HCT116 (cell line): ENCODE results near the gene ZC3H12C. TPM values are rescaled to one million over a fixed set of nuclear protein-coding genes. Genes with fewer than 3 reads are reported as not detected.

Experiments used
- ATAC-seq: fragments of 200-7000 bp; cut with Tn5 transposase; 2 replicates; pipeline ENCODE4 v1.9.1; 2020; ENCODE audit warnings: mild to moderate bottlenecking, moderate library complexity
- BruUV-seq: library from RNA; stranded (reverse); fragments of 400-500 nt; replicated peaks from 2 replicates; lab custom pipeline; 2021; lab: Mats Ljungman, UMichigan
- CTCF ChIA-PET: fragments of 300-600 bp; sonication (Branson Sonifier 250); formaldehyde crosslinking; loops from one replicate; lab custom pipeline; 2021; ENCODE audit warnings: antibody characterized with exemption; lab: Charles Lee
- POLR2A ChIA-PET: fragments of 300-600, 350-600 bp; sonication (Branson Sonifier 250); formaldehyde crosslinking; loops from one replicate; lab custom pipeline; 2021; ENCODE audit warnings: antibody characterized with exemption; lab: Charles Lee
- RAD21 ChIA-PET, 2 experiments: fragments of 300-600 bp; sonication (Branson Sonifier 250); formaldehyde crosslinking; loops; one replicate each; lab custom pipeline; 2023; ENCODE audit warnings: low total read pairs in 2 of 2; ENCODE audit not compliant: uncharacterized antibody in 2 of 2, unreplicated experiment in 2 of 2, low non-redundant PET in 1 of 2; lab: Charles Lee
- DNase-seq: peaks from one replicate; pipeline ENCODE4 v3.0.0-alpha.2; 2010; ENCODE audit warnings: low read depth, low spot score
- H2AFZ ChIP-seq: fragments of 200-600 bp; shearing (Covaris generic), sonication (generic); 2 replicates; pipeline ENCODE4 v1.6.1; 2017; ENCODE audit warnings: low read depth, mixed run types, mixed read lengths, antibody characterized with exemption, low read length; ENCODE audit not compliant: poor library complexity, severe bottlenecking
- H3K27ac ChIP-seq: 2 replicates; pipeline ENCODE4 v1.5.1; 2012; ENCODE audit warnings: low read depth, low read length
- H3K27me3 ChIP-seq: fragments of 200-600 bp; sonication (generic); 2 replicates; pipeline ENCODE4 v1.6.1; 2016; ENCODE audit warnings: mixed run types, low read length, mixed read lengths; ENCODE audit not compliant: insufficient read depth
- H3K36me3 ChIP-seq, 2 experiments: fragments of 200-500 bp in 1 of 2; fragments of 200-600 bp in 1 of 2; sonication (Bioruptor generic) in 1 of 2; sonication (generic) in 1 of 2; 2 replicates each; pipeline versions ENCODE4 v1.5.1 to v1.6.1; 2014 to 2016; ENCODE audit warnings: low read length in 2 of 2, inconsistent platforms in 1 of 2, mixed read lengths in 1 of 2, mixed run types in 1 of 2; ENCODE audit not compliant: insufficient read depth in 2 of 2, control insufficient read depth in 1 of 2
- H3K4me1 ChIP-seq, 2 experiments: fragments of 200-600 bp in 1 of 2; sonication (generic) in 1 of 2; 2 replicates each; pipeline versions ENCODE4 v1.5.1 to v1.6.1; 2012 to 2017; ENCODE audit warnings: low read length in 2 of 2, inconsistent platforms in 1 of 2, mild to moderate bottlenecking in 1 of 2, mixed read lengths in 1 of 2, mixed run types in 1 of 2, moderate library complexity in 1 of 2; ENCODE audit not compliant: insufficient read depth in 2 of 2, control insufficient read depth in 1 of 2
- H3K4me2 ChIP-seq: fragments of 200-600 bp; sonication (generic); 2 replicates; pipeline ENCODE4 v1.6.1; 2017; ENCODE audit warnings: mixed run types, low read length, mixed read lengths
- H3K4me3 ChIP-seq, 2 experiments: fragments of 200-600 bp in 1 of 2; sonication (generic) in 1 of 2; replicated peaks in 1 of 2; 2 replicates each; pipeline ENCODE4 v1.5.1; 2011 to 2016; ENCODE audit warnings: low read length in 2 of 2, control low read depth in 1 of 2, low read depth in 1 of 2, mild to moderate bottlenecking in 1 of 2, mixed read lengths in 1 of 2, mixed run types in 1 of 2
- H3K79me2 ChIP-seq: fragments of 200-600 bp; sonication (generic); 2 replicates; pipeline ENCODE4 v1.6.1; 2017; ENCODE audit warnings: mild to moderate bottlenecking, mixed run types, low read length, moderate library complexity, mixed read lengths; ENCODE audit not compliant: insufficient read depth
- H3K9ac ChIP-seq: fragments of 200-600 bp; sonication (generic); 2 replicates; pipeline ENCODE4 v1.6.1; 2016; ENCODE audit warnings: low read length, mixed read lengths
- H3K9me2 ChIP-seq: fragments of 200-600 bp; sonication (generic), shearing (Covaris generic); 2 replicates; pipeline ENCODE4 v1.6.1; 2017; ENCODE audit warnings: mixed run types, mild to moderate bottlenecking, moderate library complexity; ENCODE audit not compliant: insufficient read depth
- H3K9me3 ChIP-seq, 2 experiments: fragments of 200-500 bp in 1 of 2; fragments of 200-600 bp in 1 of 2; sonication (Bioruptor generic) in 1 of 2; sonication (generic) in 1 of 2; 2 replicates each; pipeline ENCODE4 v1.6.1; 2014 to 2017; ENCODE audit warnings: low read length in 2 of 2, mixed read lengths in 2 of 2, inconsistent platforms in 1 of 2, low read depth in 1 of 2, mild to moderate bottlenecking in 1 of 2, mixed run types in 1 of 2, moderate library complexity in 1 of 2; ENCODE audit not compliant: control insufficient read depth in 1 of 2, insufficient read depth in 1 of 2
- H4K20me1 ChIP-seq: fragments of 200-600 bp; sonication (generic), shearing (Covaris generic); 2 replicates; pipeline ENCODE4 v1.6.1; 2017; ENCODE audit warnings: mixed run types, mild to moderate bottlenecking, moderate library complexity; ENCODE audit not compliant: insufficient read depth
- CEBPB ChIP-seq: IDR thresholded peaks from 2 replicates; pipeline ENCODE4 v1.6.1; 2012; ENCODE audit warnings: low read depth
- EGR1 ChIP-seq: IDR thresholded peaks from 2 replicates; pipeline ENCODE4 v1.6.1; 2012; ENCODE audit warnings: low read depth
- ELF1 ChIP-seq: IDR thresholded peaks from 2 replicates; pipeline ENCODE4 v1.6.1; 2012; ENCODE audit warnings: low read depth, borderline replicate concordance
- EZH2 ChIP-seq: fragments of 200-600 bp; sonication (generic); IDR thresholded peaks from 2 replicates; pipeline ENCODE4 v1.6.1; 2017; ENCODE audit warnings: antibody characterized with exemption, mixed run types
- EZH2phosphoT487 ChIP-seq: fragments of 200-600 bp; IDR thresholded peaks from 2 replicates; pipeline ENCODE4 v1.6.1; 2018; ENCODE audit warnings: antibody characterized with exemption, borderline replicate concordance
- FOSL1 ChIP-seq: IDR thresholded peaks from 2 replicates; pipeline ENCODE4 v1.6.1; 2012; ENCODE audit warnings: low read depth
- RAD21 ChIP-seq: IDR thresholded peaks from 2 replicates; pipeline ENCODE4 v1.6.1; 2012; ENCODE audit warnings: low read depth, mild to moderate bottlenecking
- SRF ChIP-seq: IDR thresholded peaks from 2 replicates; pipeline ENCODE4 v1.6.1; 2012; ENCODE audit warnings: low read depth
- ZFX ChIP-seq: fragments of 450-650 bp; IDR thresholded peaks from 2 replicates; pipeline ENCODE4 v1.6.1; 2017
- ZNF274 ChIP-seq: fragments of 200-500 bp; sonication (Bioruptor generic); IDR thresholded peaks from 2 replicates; pipeline ENCODE4 v1.6.1; 2014; ENCODE audit warnings: mild to moderate bottlenecking, low read depth, low read length, inconsistent platforms
- intact Hi-C: fragments of 100-400 bp; cut with micrococcal nuclease; formaldehyde crosslinking; loops from 2 replicates; pipeline ENCODE4 v1.10.0; 2022
- total RNA-seq: library from RNA; stranded (reverse); gene quantifications from one replicate; pipeline ENCODE4 v1.2.1, GENCODE V29; 2021; ENCODE audit not compliant: unreplicated experiment
- TF ChIP-seq, protein P1 (sequence below), 3 experiments: fragments of 200-600 bp in 1 of 3; sonication (generic) in 1 of 3; IDR thresholded peaks in 2 of 3; conservative IDR thresholded peaks in 1 of 3; 2 replicates each; pipeline ENCODE4 v1.5.1; 2012 to 2017; ENCODE audit warnings: low read depth in 2 of 3, low read length in 2 of 3, antibody characterized with exemption in 1 of 3, borderline replicate concordance in 1 of 3, control low read depth in 1 of 3, mild to moderate bottlenecking in 1 of 3, mixed read lengths in 1 of 3, mixed run types in 1 of 3, moderate library complexity in 1 of 3; ENCODE audit not compliant: insufficient read depth in 1 of 3
- TF ChIP-seq, protein P2 (sequence below): IDR thresholded peaks from 2 replicates; pipeline ENCODE4 v1.6.1; 2012

ZC3H12C gene
- total RNA-seq, 1 experiment from 2014 or later: 10.2 TPM

DNA sequence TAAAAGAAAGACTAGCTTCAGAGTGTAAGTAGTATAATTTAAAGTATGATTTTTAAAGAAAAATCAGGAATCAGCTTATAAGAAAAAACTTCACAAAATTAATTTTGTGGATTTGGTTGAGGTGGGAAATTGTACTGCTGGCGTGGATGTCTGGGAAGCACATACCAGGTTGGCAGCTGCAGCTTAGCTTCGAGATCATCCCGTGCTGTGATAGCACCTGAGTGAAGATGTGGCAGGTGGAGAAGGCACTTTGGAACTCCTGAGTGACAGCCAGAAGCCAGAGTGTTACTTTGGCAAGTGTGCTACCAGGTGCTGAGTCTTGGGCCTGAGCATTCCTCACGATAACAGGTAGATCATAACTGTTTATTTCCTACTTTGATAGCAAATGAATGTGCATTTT is 17.7 kb downstream of the ZC3H12C start:
- ATAC-seq (no peak), DNase-seq (no peak)
- H3K27me3 ChIP-seq: no peaks in the 10 kb centered on the region
- H3K36me3 ChIP-seq: no peaks in the 10 kb centered on the region
- intact Hi-C loops: no loop called here
- H3K4me3 ChIP-seq: no peak overlapping the region
- no peaks in the 10 kb centered on the region; a peak in 1 of 4 replicates for H3K9me3 ChIP-seq
- ChIA-PET POLR2A (no interaction called here), RAD21 (no interaction called here), CTCF (no interaction called here)
- no peaks in the 10 kb centered on the region for H4K20me1 ChIP-seq
- no TSS peak for BruUV-seq
- no peaks in the 10 kb centered on the region for H3K4me1 ChIP-seq
- no peaks in the 10 kb centered on the region for H3K9me2 ChIP-seq
- H3K4me2 ChIP-seq: no peak overlapping the region
- H3K27ac ChIP-seq: no peak overlapping the region
- no peak overlapping the region for H2AFZ ChIP-seq
- TF ChIP-seq, protein P1, sequence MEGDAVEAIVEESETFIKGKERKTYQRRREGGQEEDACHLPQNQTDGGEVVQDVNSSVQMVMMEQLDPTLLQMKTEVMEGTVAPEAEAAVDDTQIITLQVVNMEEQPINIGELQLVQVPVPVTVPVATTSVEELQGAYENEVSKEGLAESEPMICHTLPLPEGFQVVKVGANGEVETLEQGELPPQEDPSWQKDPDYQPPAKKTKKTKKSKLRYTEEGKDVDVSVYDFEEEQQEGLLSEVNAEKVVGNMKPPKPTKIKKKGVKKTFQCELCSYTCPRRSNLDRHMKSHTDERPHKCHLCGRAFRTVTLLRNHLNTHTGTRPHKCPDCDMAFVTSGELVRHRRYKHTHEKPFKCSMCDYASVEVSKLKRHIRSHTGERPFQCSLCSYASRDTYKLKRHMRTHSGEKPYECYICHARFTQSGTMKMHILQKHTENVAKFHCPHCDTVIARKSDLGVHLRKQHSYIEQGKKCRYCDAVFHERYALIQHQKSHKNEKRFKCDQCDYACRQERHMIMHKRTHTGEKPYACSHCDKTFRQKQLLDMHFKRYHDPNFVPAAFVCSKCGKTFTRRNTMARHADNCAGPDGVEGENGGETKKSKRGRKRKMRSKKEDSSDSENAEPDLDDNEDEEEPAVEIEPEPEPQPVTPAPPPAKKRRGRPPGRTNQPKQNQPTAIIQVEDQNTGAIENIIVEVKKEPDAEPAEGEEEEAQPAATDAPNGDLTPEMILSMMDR (IDR thresholded peaks at IDR 0.05 in 2 of 3, conservative IDR thresholded peaks at IDR 0.05 in 1 of 3; ENCODE audit: borderline replicate concordance in 1 of 3, insufficient read depth in 1 of 3, low read depth in 2 of 3, low read length in 2 of 3): no peak
- TF ChIP-seq CEBPB: no peak
- TF ChIP-seq EGR1: no peak
- no peak for TF ChIP-seq EZH2
- no peak for TF ChIP-seq ELF1
- no peak for TF ChIP-seq ZNF274
- TF ChIP-seq EZH2phosphoT487: no peak
- no peak for TF ChIP-seq FOSL1
- TF ChIP-seq ZFX: no peak
- TF ChIP-seq, protein P2, sequence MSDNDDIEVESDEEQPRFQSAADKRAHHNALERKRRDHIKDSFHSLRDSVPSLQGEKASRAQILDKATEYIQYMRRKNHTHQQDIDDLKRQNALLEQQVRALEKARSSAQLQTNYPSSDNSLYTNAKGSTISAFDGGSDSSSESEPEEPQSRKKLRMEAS: no peak
- no peak for TF ChIP-seq RAD21
- no peak for TF ChIP-seq SRF
- H3K9ac ChIP-seq: no peak overlapping the region
- peaks cover 77% of the 10 kb centered on the region for H3K79me2 ChIP-seq
